HG03280 (cell line): ENCODE data around the gene NSD1.

Experiments
- ATAC-seq: cut with Tn5 transposase; IDR thresholded peaks from one replicate; pipeline ENCODE4 v1.9.1; 2021; ENCODE audit warnings: mild to moderate bottlenecking, moderate library complexity; ENCODE audit not compliant: unreplicated experiment

The NSD1 gene

GRCh38 chr5:177319913-177320588, 186.5 kb downstream of the NSD1 start:
- ATAC-seq, result no peak

- no peak for ATAC-seq
These were observed 187.3 kb downstream of the NSD1 start for GRCh38 chr5:177320879-177321278.

- ATAC-seq, result no peak
These were observed 192.4 kb downstream of the NSD1 start for GRCh38 chr5:177325868-177326381.

GRCh38 chr5:177327539-177328522, 194.3 kb downstream of the NSD1 start:
- no peak for ATAC-seq

GRCh38 chr5:177328545-177329231, 195.1 kb downstream of the NSD1 start:
- ATAC-seq, result no peak

GRCh38 chr5:177329883-177330282, 196.3 kb downstream of the NSD1 start:
- ATAC-seq, result no peak

GRCh38 chr5:177330991-177331842, 197.6 kb downstream of the NSD1 start:
- ATAC-seq, result no peak

- no peak for ATAC-seq
These were observed 198.7 kb downstream of the NSD1 start for GRCh38 chr5:177332031-177332895.

GRCh38 chr5:177332896-177333260, 199.3 kb downstream of the NSD1 start:
- ATAC-seq, result no peak

- no peak for ATAC-seq
These were observed 200.0 kb downstream of the NSD1 start for GRCh38 chr5:177333420-177334154.

- ATAC-seq, result no peak
These were observed 200.6 kb downstream of the NSD1 start for GRCh38 chr5:177334155-177334551.

- ATAC-seq, result no peak
These were observed 201.5 kb downstream of the NSD1 start for GRCh38 chr5:177334781-177335700.

- ATAC-seq, result no peak
These were observed 202.1 kb downstream of the NSD1 start for GRCh38 chr5:177335701-177336065.

GRCh38 chr5:177336112-177336511, 202.5 kb downstream of the NSD1 start:
- ATAC-seq, result no peak

- no peak for ATAC-seq
These were observed 203.3 kb downstream of the NSD1 start for GRCh38 chr5:177336603-177337494.

- ATAC-seq, result no peak
These were observed 204.9 kb downstream of the NSD1 start for GRCh38 chr5:177338251-177339106.
